RWPE2 (cell line): ENCODE measurements around the gene USP40.
A peak's percentile ranks its signal among the peaks of the same experiment; 100 is the strongest.

Experiments used
- ATAC-seq: fragments of 200-7000 bp; cut with Tn5 transposase; 3 replicates; pipeline ENCODE4 v1.9.1; 2021; ENCODE audit warnings: low read depth
- DNase-seq: peaks from one replicate; pipeline ENCODE4 v3.0.0-alpha.2; 2020; ENCODE audit warnings: low spot score
- H3K27ac ChIP-seq: fragments of 450-650 bp; 2 replicates; pipeline ENCODE4 v1.5.1; 2017; ENCODE audit warnings: mild to moderate bottlenecking; ENCODE audit not compliant: poor library complexity, severe bottlenecking
- H3K27me3 ChIP-seq: fragments of 250-450 bp; sonication (Bioruptor Pico); 2 replicates; pipeline ENCODE4 v1.5.1; 2021; ENCODE audit warnings: mild to moderate bottlenecking, moderate library complexity; ENCODE audit not compliant: insufficient read depth, poor library complexity, severe bottlenecking
- H3K36me3 ChIP-seq: fragments of 250-450 bp; sonication (Bioruptor Pico); 2 replicates; pipeline ENCODE4 v1.5.1; 2020; ENCODE audit warnings: low read depth, mild to moderate bottlenecking, moderate library complexity
- H3K4me1 ChIP-seq: fragments of 250-450 bp; sonication (Bioruptor Pico); 2 replicates; pipeline ENCODE4 v1.5.1; 2021; ENCODE audit warnings: mild to moderate bottlenecking, moderate library complexity; ENCODE audit not compliant: insufficient read depth, poor library complexity, severe bottlenecking
- H3K4me3 ChIP-seq: fragments of 250-450 bp; sonication (Bioruptor Pico); 2 replicates; pipeline ENCODE4 v1.5.1; 2021; ENCODE audit warnings: mild to moderate bottlenecking, moderate library complexity; ENCODE audit not compliant: severe bottlenecking
- H3K9me3 ChIP-seq: fragments of 250-450 bp; sonication (Bioruptor Pico); 2 replicates; pipeline ENCODE4 v1.5.1; 2021; ENCODE audit warnings: mild to moderate bottlenecking, moderate library complexity; ENCODE audit not compliant: severe bottlenecking
- CTCF ChIP-seq: fragments of 450-650 bp; IDR thresholded peaks from one replicate; pipeline ENCODE4 v1.5.1; 2017; ENCODE audit warnings: mild to moderate bottlenecking, moderate library complexity; ENCODE audit not compliant: poor library complexity, severe bottlenecking

Gene USP40

GRCh38 chr2:233430081-233430480, 136.5 kb downstream of the USP40 start:
- Histone ChIP-seq H3K4me1 (peaks cover 17% of the 10 kb centered on the region), H3K27ac (peak overlapping the region; percentile 27), H3K4me3 (no peak overlapping the region), H3K27me3 (no peaks in the 10 kb centered on the region), H3K9me3 (no peaks in the 10 kb centered on the region), H3K36me3 (peaks cover 6% of the 10 kb centered on the region; the same call in 1 of the 2 replicates)
- peak; percentile 87 for ATAC-seq
- no peak for DNase-seq
- TF ChIP-seq CTCF: no peak

- DNase-seq: no peak
- no peak for ATAC-seq
- Histone ChIP-seq H3K9me3 (no peaks in the 10 kb centered on the region), H3K36me3 (no peaks in the 10 kb centered on the region), H3K27me3 (no peaks in the 10 kb centered on the region), H3K4me3 (no peak overlapping the region), H3K27ac (peak overlapping the region; percentile 27), H3K4me1 (peaks cover 17% of the 10 kb centered on the region)
- TF ChIP-seq CTCF: no peak
Measured at GRCh38 chr2:233429175-233429897, 137.2 kb downstream of the USP40 start.

- no peaks in the 10 kb centered on the region for H3K9me3 ChIP-seq
- peaks cover 17% of the 10 kb centered on the region for H3K4me1 ChIP-seq
- TF ChIP-seq CTCF: no peak
- no peaks in the 10 kb centered on the region for H3K27me3 ChIP-seq
- no peak for ATAC-seq
- H3K27ac ChIP-seq: no peak overlapping the region
- H3K36me3 ChIP-seq: no peaks in the 10 kb centered on the region
- no peak for DNase-seq
- H3K4me3 ChIP-seq: no peak overlapping the region
Measured at GRCh38 chr2:233428438-233428837, 138.1 kb downstream of the USP40 start.

- H3K4me3 ChIP-seq: no peak overlapping the region
- no peaks in the 10 kb centered on the region for H3K36me3 ChIP-seq
Measured at GRCh38 chr2:233428008-233428407, 138.6 kb downstream of the USP40 start.

More at GRCh38 chr2:233428008-233428407, 138.6 kb downstream of the USP40 start:
- Histone ChIP-seq H3K27ac (no peak overlapping the region), H3K27me3 (no peaks in the 10 kb centered on the region), H3K4me1 (peaks cover 17% of the 10 kb centered on the region), H3K9me3 (no peaks in the 10 kb centered on the region)
- TF ChIP-seq CTCF: no peak
- ATAC-seq (no peak), DNase-seq (no peak)
